IMR-90 (cell line): ENCODE measurements around the gene MUC5AC.
"Not testable (repeated sequence)": the region's sequence is repeated elsewhere in the genome, so short reads cannot be mapped to it uniquely, and the experiment has no call there.

Experiments used
- BHLHE40 ChIP-seq: fragments of 150-350 bp; IDR thresholded peaks from 2 replicates; pipeline ENCODE4 v1.6.1; 2016; ENCODE audit warnings: mild to moderate bottlenecking, low read depth, low read length
- CEBPB ChIP-seq: IDR thresholded peaks from 2 replicates; pipeline ENCODE4 v1.6.1; 2012; ENCODE audit warnings: low read depth, low read length, improper control_type of control experiment
- MAFK ChIP-seq: IDR thresholded peaks from 2 replicates; pipeline ENCODE4 v1.6.1; 2012; ENCODE audit warnings: low read depth, low read length, improper control_type of control experiment
- MAZ ChIP-seq: IDR thresholded peaks from 2 replicates; pipeline ENCODE4 v1.6.1; 2012; ENCODE audit warnings: low read depth, mild to moderate bottlenecking, low read length, improper control_type of control experiment, moderate library complexity, borderline replicate concordance
- MXI1 ChIP-seq: IDR thresholded peaks from 2 replicates; pipeline ENCODE4 v1.6.1; 2012; ENCODE audit warnings: low read depth, mild to moderate bottlenecking, low read length, moderate library complexity, borderline replicate concordance
- POLR2A ChIP-seq: IDR thresholded peaks from 2 replicates; pipeline ENCODE4 v1.6.1; 2012; ENCODE audit warnings: mild to moderate bottlenecking, low read depth, low read length
- SMC3 ChIP-seq: fragments of 150-350 bp; IDR thresholded peaks from 2 replicates; pipeline ENCODE4 v1.6.1; 2016; ENCODE audit warnings: low read depth, mild to moderate bottlenecking, antibody characterized with exemption, low read length, moderate library complexity
- TF ChIP-seq, protein P1 (sequence below): conservative IDR thresholded peaks from 2 replicates; pipeline ENCODE4 v1.5.1; 2012; ENCODE audit warnings: mild to moderate bottlenecking, low read depth, low read length, improper control_type of control experiment
- TF ChIP-seq, protein P2 (sequence below): fragments of 150-350 bp; IDR thresholded peaks from 2 replicates; pipeline ENCODE4 v1.6.1; 2017; ENCODE audit warnings: mild to moderate bottlenecking, antibody characterized with exemption, low read length, low read depth

DNA sequence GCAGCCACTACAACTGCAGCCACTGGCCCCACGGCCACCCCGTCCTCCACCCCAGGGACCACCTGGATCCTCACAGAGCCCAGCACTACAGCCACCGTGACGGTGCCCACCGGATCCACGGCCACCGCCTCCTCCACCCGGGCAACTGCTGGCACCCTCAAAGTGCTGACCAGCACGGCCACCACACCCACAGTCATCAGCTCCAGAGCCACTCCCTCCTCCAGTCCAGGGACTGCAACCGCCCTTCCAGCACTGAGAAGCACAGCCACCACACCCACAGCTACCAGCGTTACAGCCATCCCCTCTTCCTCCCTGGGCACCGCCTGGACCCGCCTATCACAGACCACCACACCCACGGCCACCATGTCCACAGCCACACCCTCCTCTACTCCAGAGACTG, 88.5 kb downstream of the MUC5AC start:
- TF ChIP-seq, protein P1, sequence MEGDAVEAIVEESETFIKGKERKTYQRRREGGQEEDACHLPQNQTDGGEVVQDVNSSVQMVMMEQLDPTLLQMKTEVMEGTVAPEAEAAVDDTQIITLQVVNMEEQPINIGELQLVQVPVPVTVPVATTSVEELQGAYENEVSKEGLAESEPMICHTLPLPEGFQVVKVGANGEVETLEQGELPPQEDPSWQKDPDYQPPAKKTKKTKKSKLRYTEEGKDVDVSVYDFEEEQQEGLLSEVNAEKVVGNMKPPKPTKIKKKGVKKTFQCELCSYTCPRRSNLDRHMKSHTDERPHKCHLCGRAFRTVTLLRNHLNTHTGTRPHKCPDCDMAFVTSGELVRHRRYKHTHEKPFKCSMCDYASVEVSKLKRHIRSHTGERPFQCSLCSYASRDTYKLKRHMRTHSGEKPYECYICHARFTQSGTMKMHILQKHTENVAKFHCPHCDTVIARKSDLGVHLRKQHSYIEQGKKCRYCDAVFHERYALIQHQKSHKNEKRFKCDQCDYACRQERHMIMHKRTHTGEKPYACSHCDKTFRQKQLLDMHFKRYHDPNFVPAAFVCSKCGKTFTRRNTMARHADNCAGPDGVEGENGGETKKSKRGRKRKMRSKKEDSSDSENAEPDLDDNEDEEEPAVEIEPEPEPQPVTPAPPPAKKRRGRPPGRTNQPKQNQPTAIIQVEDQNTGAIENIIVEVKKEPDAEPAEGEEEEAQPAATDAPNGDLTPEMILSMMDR: not testable (repeated sequence)
- not testable (repeated sequence) for TF ChIP-seq POLR2A, MAFK, CEBPB, SMC3, MXI1, BHLHE40, MAZ
- TF ChIP-seq, protein P2, sequence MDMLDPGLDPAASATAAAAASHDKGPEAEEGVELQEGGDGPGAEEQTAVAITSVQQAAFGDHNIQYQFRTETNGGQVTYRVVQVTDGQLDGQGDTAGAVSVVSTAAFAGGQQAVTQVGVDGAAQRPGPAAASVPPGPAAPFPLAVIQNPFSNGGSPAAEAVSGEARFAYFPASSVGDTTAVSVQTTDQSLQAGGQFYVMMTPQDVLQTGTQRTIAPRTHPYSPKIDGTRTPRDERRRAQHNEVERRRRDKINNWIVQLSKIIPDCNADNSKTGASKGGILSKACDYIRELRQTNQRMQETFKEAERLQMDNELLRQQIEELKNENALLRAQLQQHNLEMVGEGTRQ: not testable (repeated sequence)
